Thyroid gland (tissue), 4 donors: ENCODE data around the gene PLAGL2.

Source experiments
- POLR2A ChIP-seq, 2 donors: fragments of 450-650 bp; IDR thresholded peaks; one replicate each; pipeline ENCODE4 v1.6.1; 2017; ENCODE audit warnings: antibody characterized with exemption in 2 of 2, mild to moderate bottlenecking in 2 of 2, moderate library complexity in 1 of 2
- TF ChIP-seq, protein P1 (sequence below), 6 experiments: fragments of 200-600 bp in 3 of 6; fragments of 450-650 bp in 3 of 6; sonication (generic) in 3 of 6; IDR thresholded peaks; one replicate each; pipeline ENCODE4 v1.5.1; 2016 to 2019; ENCODE audit warnings: antibody characterized with exemption in 6 of 6, mild to moderate bottlenecking in 2 of 6, inconsistent platforms in 1 of 6, moderate library complexity in 1 of 6

DNA sequence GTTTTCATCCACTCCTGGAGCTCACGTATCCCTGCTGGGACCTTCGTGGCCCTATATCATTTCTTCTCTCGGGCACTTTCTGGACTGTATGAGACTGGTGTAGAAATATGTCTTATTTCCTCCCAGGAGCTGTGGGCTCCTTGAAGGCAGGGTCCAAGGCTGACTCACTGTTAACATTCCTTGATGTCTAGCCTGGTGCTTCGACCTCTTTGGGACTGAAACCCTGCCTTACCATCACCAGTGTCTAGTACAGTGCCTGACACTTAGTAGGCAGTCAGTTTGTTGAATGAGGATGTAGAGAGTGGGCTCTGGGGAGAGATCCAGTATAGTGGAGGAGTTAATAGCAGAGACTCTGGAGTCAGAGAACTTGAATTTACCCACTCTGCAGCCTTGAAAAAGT, 23.7 kb upstream of the PLAGL2 start:
- TF ChIP-seq, protein P1, sequence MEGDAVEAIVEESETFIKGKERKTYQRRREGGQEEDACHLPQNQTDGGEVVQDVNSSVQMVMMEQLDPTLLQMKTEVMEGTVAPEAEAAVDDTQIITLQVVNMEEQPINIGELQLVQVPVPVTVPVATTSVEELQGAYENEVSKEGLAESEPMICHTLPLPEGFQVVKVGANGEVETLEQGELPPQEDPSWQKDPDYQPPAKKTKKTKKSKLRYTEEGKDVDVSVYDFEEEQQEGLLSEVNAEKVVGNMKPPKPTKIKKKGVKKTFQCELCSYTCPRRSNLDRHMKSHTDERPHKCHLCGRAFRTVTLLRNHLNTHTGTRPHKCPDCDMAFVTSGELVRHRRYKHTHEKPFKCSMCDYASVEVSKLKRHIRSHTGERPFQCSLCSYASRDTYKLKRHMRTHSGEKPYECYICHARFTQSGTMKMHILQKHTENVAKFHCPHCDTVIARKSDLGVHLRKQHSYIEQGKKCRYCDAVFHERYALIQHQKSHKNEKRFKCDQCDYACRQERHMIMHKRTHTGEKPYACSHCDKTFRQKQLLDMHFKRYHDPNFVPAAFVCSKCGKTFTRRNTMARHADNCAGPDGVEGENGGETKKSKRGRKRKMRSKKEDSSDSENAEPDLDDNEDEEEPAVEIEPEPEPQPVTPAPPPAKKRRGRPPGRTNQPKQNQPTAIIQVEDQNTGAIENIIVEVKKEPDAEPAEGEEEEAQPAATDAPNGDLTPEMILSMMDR (IDR thresholded peaks at IDR 0.05): no peak
- TF ChIP-seq POLR2A (IDR thresholded peaks at IDR 0.05): no peak
